HG03558 (cell line): Measurements from ENCODE around the gene ANKRD24.
A peak's percentile ranks its signal among the peaks of the same experiment; 100 is the strongest.
"Not testable (repeated sequence)": the region's sequence is repeated elsewhere in the genome, so short reads cannot be mapped to it uniquely, and the experiment has no call there.

Source experiments
- ATAC-seq: cut with Tn5 transposase; IDR thresholded peaks from one replicate; pipeline ENCODE4 v1.9.1; 2021; ENCODE audit warnings: moderate number of reproducible peaks; ENCODE audit not compliant: unreplicated experiment; ENCODE audit errors: extremely low read depth

The ANKRD24 gene

GRCh38 chr19:4227771-4228170, 45.3 kb downstream of the ANKRD24 start:
- no peak for ATAC-seq

DNA sequence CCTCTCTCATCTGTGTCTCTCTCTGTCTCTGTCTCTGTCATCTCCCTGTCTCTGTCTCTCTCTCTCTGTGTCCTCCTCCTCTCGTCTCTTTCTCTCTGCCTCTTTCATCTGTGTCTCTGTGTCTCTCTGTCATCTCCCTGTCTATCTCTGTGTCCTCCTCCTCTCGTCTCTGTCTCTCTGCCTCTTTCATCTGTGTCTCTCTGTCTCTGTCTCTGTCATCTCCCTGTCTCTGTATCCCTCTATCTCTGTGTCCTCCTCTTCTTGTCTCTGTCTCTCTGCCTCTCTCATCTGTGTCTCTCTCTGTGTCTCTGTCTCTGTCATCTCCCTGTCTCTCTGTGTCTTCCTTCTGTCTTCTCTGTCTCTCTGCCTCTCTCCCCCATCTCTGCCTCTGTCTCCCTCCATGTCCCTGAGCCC, 46.3 kb downstream of the ANKRD24 start:
- no peak for ATAC-seq

DNA sequence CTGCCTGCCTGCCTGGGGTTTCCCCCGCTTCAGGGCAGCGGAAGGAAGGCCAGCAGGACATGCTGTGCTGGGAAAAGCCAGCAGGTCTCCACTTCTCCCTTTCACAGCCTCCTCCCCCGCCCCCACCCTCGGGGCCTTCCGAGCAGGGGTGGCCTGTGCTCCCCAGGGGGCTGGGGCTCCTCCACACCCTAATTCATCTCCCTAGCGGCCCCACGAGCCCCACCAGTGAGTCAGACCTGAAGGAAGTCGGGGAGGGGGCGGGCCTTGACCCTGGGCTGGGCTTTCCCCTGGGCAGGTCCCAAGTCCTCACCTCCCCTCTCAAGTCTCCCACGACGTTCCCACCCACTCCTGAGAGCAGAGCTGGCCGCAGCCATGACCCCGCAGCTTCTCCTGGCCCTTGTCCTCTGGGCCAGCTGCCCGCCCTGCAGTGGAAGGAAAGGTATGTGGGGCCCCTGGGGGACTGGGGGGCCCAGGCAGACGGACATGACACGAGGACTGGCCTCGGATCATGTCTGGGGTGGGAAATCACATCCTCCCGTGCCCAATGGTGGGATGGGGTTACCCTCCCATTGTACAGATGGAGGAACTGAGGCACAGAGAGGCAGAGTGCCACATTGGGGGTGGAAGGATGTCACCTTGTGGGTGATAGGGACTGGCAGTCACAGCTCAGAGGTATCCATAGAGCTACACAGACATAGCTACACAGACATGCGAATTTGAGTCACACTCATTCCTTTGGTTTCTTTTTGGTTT, 46.9 kb downstream of the ANKRD24 start, which contains the start of gene EBI3:
EBI3 (plus strand) TSS at position 345 of the 753 bp plus-strand sequence; CDS start at position 373, 28 bp downstream.
- no peak for ATAC-seq

- ATAC-seq, result not testable (repeated sequence)
Observed at GRCh38 chr19:4230237-4230636, 47.7 kb downstream of the ANKRD24 start.

DNA sequence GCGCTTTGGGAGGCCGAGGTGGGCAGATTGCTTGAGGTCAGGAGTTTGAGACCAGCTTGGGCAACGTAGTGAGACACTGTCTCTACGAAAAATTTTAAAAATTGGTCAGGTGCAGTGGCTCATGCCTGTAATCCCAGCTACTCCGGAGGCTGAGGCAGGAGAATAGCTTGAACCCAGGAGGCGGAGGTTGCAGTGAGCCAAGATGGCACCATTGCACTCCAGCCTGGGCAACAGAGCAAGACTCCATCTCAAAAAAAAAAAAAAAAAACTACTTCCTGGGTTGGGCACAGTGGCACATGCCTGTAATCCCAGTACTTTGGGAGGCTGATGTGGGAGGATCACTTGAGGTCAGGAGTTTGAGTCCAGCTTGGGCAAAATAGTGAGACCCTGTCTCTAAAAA, 49.0 kb downstream of the ANKRD24 start:
- ATAC-seq, result not testable (repeated sequence)

DNA sequence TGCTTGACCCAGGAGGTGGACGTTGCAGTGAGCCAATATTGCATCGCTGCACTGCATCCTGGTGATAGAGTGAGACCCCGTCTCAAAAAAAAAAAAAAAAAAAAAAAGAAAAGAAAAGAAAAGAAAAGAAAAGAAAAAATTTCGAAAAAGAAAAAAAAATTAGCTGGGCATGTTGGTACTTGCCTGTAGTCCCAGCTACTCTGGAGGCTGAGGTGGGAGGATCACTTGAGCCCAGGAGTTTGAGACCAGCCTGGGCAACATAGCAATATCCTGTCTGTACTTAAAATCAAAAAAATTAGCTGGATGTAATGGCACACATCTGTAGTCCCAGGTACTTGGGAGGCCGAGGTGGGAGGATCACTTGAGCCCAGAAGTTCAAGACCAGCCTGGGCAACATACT, 49.6 kb downstream of the ANKRD24 start:
- ATAC-seq, result not testable (repeated sequence)

DNA sequence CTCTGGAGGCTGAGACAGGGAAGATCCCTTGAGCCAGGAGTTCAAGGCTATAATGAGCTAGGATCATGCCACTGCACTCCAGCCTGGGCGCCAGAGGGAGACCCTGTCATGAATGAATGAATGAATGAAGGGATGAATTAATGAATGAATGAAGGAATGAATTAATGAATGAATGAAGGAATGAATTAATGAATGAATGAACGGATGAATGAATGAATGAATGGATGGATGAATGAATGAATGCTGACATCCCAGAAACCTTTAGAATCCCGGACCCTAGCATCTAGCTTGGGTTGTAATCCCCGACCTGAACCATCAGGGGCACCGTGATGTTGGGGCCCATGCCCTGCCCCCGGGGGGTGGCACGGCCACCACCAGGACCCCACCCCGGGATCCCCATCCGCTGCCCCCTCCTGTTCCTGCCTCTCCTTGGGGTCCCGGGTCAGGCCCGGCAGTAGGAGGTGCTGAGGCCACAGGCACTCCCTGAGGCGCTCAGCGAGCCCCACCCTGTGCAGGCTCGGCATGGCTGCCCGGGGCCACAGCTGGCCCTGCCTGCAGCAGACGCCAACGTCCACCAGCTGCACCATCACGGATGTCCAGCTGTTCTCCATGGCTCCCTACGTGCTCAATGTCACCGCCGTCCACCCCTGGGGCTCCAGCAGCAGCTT, 50.3 kb downstream of the ANKRD24 start:
- no peak for ATAC-seq

DNA sequence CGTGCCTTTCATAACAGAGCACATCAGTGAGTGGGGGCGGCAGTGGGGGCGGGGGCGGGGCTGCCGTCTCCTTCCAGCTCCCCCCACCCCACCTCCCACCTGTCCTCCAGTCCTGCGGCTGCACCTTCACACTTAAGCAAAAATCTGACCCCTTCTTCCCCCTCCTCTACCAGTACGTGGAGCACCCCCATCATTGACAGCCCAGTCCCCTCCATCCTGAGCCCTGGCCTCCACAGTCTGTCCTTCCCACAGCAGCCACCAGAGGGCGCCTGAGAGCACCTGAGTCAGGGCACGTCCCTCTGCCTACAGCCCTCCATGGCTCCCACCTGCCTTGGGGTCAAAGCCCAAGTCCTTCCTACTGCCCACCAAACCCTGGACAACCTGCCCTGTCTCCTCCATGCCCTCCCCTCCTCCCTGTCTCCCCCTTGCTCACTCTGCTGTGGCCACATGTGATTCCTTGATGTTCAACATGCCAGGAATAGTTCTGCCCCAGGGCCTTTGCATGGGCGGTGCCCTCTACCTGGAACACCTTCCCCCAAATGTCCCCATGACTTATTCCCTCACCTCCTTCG, 50.9 kb downstream of the ANKRD24 start:
- no peak for ATAC-seq

DNA sequence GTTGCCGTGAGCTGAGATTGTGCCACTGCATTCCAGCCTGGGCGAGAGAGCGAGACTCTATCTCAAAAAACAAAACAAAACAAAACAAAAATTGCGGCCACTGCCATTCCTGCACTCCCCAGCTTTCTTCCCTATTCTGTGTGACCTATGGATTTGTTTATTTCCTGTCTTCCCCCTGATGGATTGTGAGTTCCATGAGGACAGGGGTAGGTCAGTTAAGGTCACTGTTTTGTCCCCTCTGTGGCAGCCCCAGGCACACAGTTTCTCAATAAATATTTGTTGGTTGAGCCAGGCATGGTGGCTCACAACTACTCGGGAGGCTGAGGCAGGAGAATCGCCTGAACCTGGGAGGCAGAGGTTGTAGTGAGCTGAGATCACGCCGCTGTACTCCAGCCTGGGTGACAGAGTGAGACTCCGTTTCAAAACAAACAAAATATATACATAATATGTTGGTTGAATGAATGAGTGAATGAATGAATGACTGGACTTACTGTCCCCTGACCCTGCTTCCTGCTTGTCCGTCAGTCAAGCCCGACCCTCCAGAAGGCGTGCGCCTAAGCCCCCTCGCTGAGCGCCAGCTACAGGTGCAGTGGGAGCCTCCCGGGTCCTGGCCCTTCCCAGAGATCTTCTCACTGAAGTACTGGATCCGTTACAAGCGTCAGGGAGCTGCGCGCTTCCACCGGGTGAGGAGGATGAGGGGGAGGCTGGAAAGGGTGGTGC, 51.8 kb downstream of the ANKRD24 start:
- no peak for ATAC-seq

DNA sequence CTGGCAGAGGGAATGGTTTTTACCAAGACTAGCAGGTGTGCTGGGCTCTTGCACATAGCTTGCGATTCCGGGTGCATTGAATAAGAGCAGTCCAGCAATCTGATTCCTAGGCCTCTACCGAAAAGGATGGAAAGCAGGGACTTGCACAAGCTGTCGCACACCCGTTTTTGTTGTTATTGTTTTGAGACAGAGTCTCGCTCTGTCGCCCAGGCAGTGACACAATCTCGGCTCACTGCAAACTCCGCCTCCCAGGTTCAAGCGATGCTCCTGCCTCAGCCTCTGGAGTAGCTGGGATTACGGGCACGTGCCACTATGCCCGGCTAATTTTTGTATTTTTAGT, 52.3 kb downstream of the ANKRD24 start:
- no peak for ATAC-seq

GRCh38 chr19:4237510-4237909, 55.0 kb downstream of the ANKRD24 start:
- ATAC-seq, result not testable (repeated sequence)

GRCh38 chr19:4238831-4239230, 56.3 kb downstream of the ANKRD24 start:
- no peak for ATAC-seq

DNA sequence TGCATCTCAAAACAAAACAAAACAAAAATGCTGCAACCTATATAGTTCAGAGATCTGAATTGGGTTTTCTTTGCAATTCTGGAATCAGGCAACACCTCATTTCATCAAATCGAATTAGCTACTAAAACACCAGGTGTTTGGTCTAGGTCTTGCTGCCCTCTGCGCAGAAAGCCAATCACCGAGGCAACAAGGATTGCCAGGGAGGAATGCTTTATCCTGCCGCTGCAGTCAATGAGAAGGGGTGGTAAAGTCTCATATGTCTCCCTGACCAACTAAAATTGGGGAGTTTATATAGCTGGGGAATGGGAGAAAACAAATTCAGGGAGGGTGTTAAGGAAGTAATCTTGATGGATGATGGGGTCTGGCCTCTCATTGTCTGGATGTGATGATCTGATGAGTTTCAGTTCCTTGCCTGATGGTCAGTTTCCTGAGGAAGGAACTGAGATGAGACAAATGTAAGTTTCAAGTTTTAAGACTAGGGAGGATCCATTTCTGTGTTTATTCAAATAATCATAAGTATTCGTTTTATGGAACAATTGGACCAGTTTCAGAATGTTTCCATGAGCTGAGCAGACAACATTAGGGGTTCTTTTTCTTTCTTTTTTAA, 59.4 kb downstream of the ANKRD24 start:
- ATAC-seq, result no peak

- ATAC-seq, result not testable (repeated sequence)
Observed at GRCh38 chr19:4245938-4246337, 63.4 kb downstream of the ANKRD24 start.

DNA sequence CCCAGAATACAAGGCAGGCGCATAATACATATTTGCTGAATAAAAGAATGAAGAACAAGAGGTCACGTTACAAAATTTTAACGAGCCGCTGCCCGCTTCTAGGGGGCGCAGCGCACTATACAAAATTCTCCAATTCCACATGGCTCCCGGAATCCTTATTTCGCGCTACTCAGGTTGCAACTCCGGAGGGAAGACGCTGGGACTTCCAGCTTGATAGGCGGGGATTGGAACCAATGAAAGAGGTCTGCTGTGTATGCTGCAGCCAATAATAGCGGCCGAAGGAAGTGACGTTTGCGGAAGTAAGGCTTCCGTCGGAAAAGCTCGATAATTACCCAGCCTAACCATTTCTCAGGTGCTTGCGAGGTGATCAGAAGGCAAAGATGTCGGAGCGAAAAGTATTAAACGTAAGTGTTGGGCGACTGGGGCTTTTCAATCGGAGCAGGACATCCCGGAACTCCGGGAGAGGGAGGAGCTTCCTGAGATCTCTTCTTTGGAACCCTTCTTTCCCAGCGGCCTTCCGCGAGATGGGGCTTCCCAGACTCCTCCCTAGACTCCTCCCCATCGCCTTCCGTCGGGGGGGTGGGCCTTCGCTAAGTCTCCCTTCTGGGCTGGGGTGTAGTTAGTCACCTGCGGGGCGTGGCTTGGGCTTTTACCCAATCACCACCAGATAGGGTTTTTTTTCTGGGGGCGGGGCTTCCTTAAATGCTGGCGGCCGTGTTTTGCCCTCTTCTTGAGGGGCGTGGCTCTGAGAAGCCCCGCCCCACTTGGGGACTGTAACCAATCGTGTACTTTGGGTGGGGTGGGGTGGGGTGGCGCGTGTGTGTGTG, 64.5 kb downstream of the ANKRD24 start, which contains the start of gene YJU2:
YJU2 (plus strand) TSS at position 314 of the 827 bp plus-strand sequence; CDS start at position 381, 67 bp downstream.
- peak; percentile 65 for ATAC-seq

- ATAC-seq, result no peak
Observed at GRCh38 chr19:4256563-4256962, 74.1 kb downstream of the ANKRD24 start.

DNA sequence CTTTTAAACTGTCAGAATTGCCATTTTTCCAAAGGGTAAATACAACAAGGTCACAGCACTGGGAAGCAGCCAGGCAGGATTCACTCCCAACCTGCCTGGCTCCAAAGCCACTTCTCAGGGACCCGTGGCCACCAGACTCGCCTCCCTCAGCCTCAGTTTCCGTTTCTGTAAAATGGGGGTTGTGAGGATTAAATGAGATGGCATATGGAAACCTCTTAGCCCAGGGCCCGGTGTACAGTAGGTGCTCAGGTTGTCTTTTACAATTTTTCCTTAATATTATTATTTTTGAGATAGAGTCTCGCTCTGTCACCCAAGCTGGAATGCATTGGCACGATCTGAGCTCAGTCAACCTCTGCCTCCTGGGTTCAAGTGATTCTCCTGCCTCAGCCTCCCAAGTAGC, 74.5 kb downstream of the ANKRD24 start:
- no peak for ATAC-seq

- no peak for ATAC-seq
Observed at GRCh38 chr19:4258181-4258580, 75.7 kb downstream of the ANKRD24 start.

- ATAC-seq, result no peak
Observed at GRCh38 chr19:4260613-4261191, 78.2 kb downstream of the ANKRD24 start.
